Measurements from ENCODE around the gene AGMO. TPM values are rescaled to one million over a fixed set of nuclear protein-coding genes. Genes with fewer than 3 reads are reported as not detected.

AGMO gene
- total RNA-seq, 1 donor from 2014 or later = 0.60 TPM

GRCh38 chr7:15481132-15481531, 80.7 kb downstream of the AGMO start:
- TF ChIP-seq CTCF (IDR thresholded peaks at IDR 0.05) = no peak
- Mint-ChIP-seq H3K27me3 (ENCODE audit: low read depth) (no peaks in the 10 kb centered on the region), H3K4me1 (ENCODE audit: low read depth) (peaks cover 19% of the 10 kb centered on the region), H3K9me3 (ENCODE audit: low read depth) (no peaks in the 10 kb centered on the region), H3K4me3 (ENCODE audit: unreplicated experiment) (no peak overlapping the region), H3K36me3 (ENCODE audit: low read depth) (no peaks in the 10 kb centered on the region), H3K27ac (ENCODE audit: unreplicated experiment) (no peak overlapping the region)
- no peak for DNase-seq (ENCODE audit: low spot score)

- no peak overlapping the region for H3K27ac Mint-ChIP-seq (ENCODE audit: unreplicated experiment)
- no peak for DNase-seq (ENCODE audit: low spot score)
These were observed 83.4 kb downstream of the AGMO start for GRCh38 chr7:15478401-15478800.

GRCh38 chr7:15476531-15476918, 85.3 kb downstream of the AGMO start:
- Mint-ChIP-seq H3K27me3 (ENCODE audit: low read depth) (no peaks in the 10 kb centered on the region), H3K27ac (ENCODE audit: unreplicated experiment) (no peak overlapping the region), H3K4me1 (ENCODE audit: low read depth) (peaks cover 19% of the 10 kb centered on the region), H3K9me3 (ENCODE audit: low read depth) (peaks cover 6% of the 10 kb centered on the region), H3K4me3 (ENCODE audit: unreplicated experiment) (no peak overlapping the region), H3K36me3 (ENCODE audit: low read depth) (peaks cover 2% of the 10 kb centered on the region)
- TF ChIP-seq CTCF (IDR thresholded peaks at IDR 0.05) = no peak
- no peak for DNase-seq (ENCODE audit: low spot score)

More at GRCh38 chr7:15478401-15478800, 83.4 kb downstream of the AGMO start:
- H3K9me3 Mint-ChIP-seq (ENCODE audit: low read depth) = peaks cover 6% of the 10 kb centered on the region
- TF ChIP-seq CTCF (IDR thresholded peaks at IDR 0.05) = no peak
- peaks cover 19% of the 10 kb centered on the region for H3K4me1 Mint-ChIP-seq (ENCODE audit: low read depth)
- no peak overlapping the region for H3K4me3 Mint-ChIP-seq (ENCODE audit: unreplicated experiment)
- H3K36me3 Mint-ChIP-seq (ENCODE audit: low read depth) = peaks cover 2% of the 10 kb centered on the region
- no peaks in the 10 kb centered on the region for H3K27me3 Mint-ChIP-seq (ENCODE audit: low read depth)

- peaks cover 2% of the 10 kb centered on the region for H3K36me3 Mint-ChIP-seq (ENCODE audit: low read depth)
- peaks cover 14% of the 10 kb centered on the region for H3K4me1 Mint-ChIP-seq (ENCODE audit: low read depth)
- peaks cover 6% of the 10 kb centered on the region for H3K9me3 Mint-ChIP-seq (ENCODE audit: low read depth)
- TF ChIP-seq CTCF (IDR thresholded peaks at IDR 0.05) = no peak
- no peak overlapping the region for H3K4me3 Mint-ChIP-seq (ENCODE audit: unreplicated experiment)
- DNase-seq (ENCODE audit: low spot score) = no peak
- no peak overlapping the region for H3K27ac Mint-ChIP-seq (ENCODE audit: unreplicated experiment)
- no peaks in the 10 kb centered on the region for H3K27me3 Mint-ChIP-seq (ENCODE audit: low read depth)
These were observed 85.8 kb downstream of the AGMO start for GRCh38 chr7:15475808-15476530.

GRCh38 chr7:15471669-15471950, 90.2 kb downstream of the AGMO start:
- peaks cover 2% of the 10 kb centered on the region for H3K36me3 Mint-ChIP-seq (ENCODE audit: low read depth)

More at GRCh38 chr7:15471669-15471950, 90.2 kb downstream of the AGMO start:
- Mint-ChIP-seq H3K27me3 (ENCODE audit: low read depth) (no peaks in the 10 kb centered on the region), H3K4me3 (ENCODE audit: unreplicated experiment) (no peak overlapping the region), H3K4me1 (ENCODE audit: low read depth) (peaks cover 5% of the 10 kb centered on the region), H3K9me3 (ENCODE audit: low read depth) (peaks cover 6% of the 10 kb centered on the region), H3K27ac (ENCODE audit: unreplicated experiment) (no peak overlapping the region)
- DNase-seq (ENCODE audit: low spot score) = no peak
- TF ChIP-seq CTCF (IDR thresholded peaks at IDR 0.05) = no peak

All from chondrocyte (in vitro differentiated cells).